Subcutaneous abdominal adipose tissue (tissue), 5 donors: Measurements from ENCODE around the gene MGMT.

Experiments
- H3K27ac ChIP-seq: one replicate; pipeline ENCODE4 v1.7.0; 2013; ENCODE audit warnings: low read depth, mild to moderate bottlenecking, inconsistent platforms, low read length, moderate library complexity
- H3K27me3 ChIP-seq, 5 donors: one replicate each; pipeline ENCODE4 v1.7.0; 2013; ENCODE audit warnings: low read length in 5 of 5, inconsistent platforms in 1 of 5; ENCODE audit not compliant: control insufficient read depth in 5 of 5, insufficient read depth in 4 of 5
- H3K36me3 ChIP-seq, 5 donors: one replicate each; pipeline ENCODE4 v1.7.0; 2013; ENCODE audit warnings: low read length in 5 of 5; ENCODE audit not compliant: control insufficient read depth in 5 of 5, insufficient read depth in 5 of 5
- H3K4me1 ChIP-seq, 5 donors: one replicate each; pipeline ENCODE4 v1.7.0; 2013; ENCODE audit warnings: low read length in 5 of 5, mild to moderate bottlenecking in 3 of 5, moderate library complexity in 1 of 5; ENCODE audit not compliant: control insufficient read depth in 5 of 5, insufficient read depth in 5 of 5
- H3K4me3 ChIP-seq, 5 donors: one replicate each; pipeline ENCODE4 v1.7.0; 2013; ENCODE audit warnings: low read length in 5 of 5, low read depth in 1 of 5
- H3K9ac ChIP-seq, 5 donors: one replicate each; pipeline ENCODE4 v1.7.0; 2013; ENCODE audit warnings: low read length in 5 of 5, mild to moderate bottlenecking in 4 of 5, moderate library complexity in 3 of 5
- H3K9me3 ChIP-seq, 5 donors: one replicate each; pipeline ENCODE4 v1.7.0; 2013; ENCODE audit warnings: low read length in 5 of 5; ENCODE audit not compliant: control insufficient read depth in 5 of 5
- donor health status: healthy.
- donor health status: healthy.
- donor health status: healthy.
- donor health status: healthy.
- donor health status: healthy.

MGMT gene

DNA sequence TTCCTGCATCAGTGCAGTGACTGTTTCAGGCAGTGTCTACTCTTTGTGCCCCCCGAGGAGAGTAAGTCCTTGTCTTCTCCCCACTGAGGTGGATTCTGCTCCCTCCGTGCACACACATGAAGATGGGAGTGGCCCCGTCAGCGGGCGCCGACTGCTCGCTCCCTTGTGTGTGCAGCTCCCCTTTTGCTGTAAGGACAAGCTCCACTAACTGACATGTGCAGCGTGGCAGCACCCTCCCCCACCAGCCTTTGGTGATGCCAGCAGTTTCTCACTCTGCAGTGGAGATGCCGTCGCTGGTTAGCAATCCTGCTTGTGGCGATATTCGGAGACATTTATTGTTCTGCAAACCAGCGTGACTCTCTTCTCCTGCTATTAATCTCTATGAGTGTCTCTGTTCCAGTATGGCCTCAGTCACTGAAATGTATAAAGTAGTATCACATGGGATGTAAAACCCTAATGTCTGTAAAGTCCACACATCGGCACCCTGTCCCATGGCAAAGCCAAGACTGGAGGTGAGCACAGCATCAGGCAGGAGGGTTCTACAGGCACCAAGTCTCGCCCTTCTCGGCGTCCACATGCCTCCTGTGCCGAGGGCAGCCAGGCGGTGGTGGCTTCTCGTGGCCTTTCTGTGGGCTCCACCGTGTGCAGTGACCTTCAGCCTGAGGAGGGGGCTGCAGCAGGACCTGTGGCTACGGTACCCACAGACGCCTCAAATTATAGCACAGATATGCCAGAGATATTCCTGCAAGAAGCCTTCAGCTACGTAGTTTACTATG, 294.3 kb downstream of the MGMT start:
- Histone ChIP-seq H3K4me3 (no peak overlapping the region), H3K27ac (no peak overlapping the region), H3K4me1 (peaks cover 0 to 9% (median 9%) of the 10 kb centered on the region in 5 donors), H3K36me3 (peaks cover 0 to 39% (median 23%) of the 10 kb centered on the region in 5 donors), H3K27me3 (no peaks in the 10 kb centered on the region), H3K9me3 (no peaks in the 10 kb centered on the region), H3K9ac (no peak overlapping the region)

DNA sequence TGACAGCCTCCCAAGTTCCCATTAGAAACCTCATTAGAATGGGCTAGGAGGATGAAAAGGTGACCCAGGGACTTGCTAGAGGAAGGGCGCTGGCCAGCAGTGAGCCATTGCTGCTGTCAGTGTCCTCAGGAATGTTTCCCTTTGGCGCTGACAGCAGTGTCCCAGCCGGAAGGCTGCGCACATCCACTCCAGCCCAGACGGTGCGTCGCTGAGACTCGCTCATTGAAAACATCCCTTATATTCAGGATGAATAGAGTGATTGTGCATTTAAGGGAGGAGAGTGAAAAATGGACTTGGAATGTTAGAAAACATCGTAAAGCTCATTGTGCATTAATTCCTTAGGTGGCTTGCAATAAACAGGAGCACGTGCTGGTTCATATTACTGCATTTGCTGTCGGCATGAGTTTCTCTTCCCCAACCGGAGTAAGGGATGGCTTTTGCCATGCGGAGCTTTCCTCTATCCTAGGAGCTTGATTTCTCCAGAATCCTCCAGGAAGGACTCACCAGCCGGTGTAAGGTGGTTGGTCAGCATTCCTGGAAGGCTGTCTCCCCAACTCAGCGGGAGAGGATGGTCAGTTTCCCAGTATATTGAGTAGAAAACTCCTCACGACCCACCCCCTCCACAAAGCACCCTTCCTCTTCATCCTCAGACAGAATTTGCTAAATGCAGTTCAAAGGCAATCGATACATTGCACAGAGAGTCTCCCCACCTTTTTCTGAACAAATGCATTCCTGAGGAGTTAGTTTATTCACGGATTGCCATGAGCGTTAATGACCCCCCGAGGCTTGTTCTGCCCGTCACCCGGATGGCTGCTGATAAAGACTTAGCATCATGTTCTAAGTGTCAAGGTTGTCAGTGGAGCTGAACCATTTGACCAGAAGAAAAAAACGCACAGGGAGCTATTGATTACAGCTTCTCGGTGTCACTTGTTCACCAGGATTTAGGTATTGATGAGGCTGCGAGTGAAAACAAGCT, 295.2 kb downstream of the MGMT start:
- Histone ChIP-seq H3K4me3 (no peak overlapping the region), H3K9me3 (no peaks in the 10 kb centered on the region), H3K36me3 (peaks cover 0 to 42% (median 27%) of the 10 kb centered on the region in 5 donors), H3K27ac (no peak overlapping the region), H3K27me3 (no peaks in the 10 kb centered on the region), H3K9ac (no peak overlapping the region), H3K4me1 (peaks cover 0 to 6% (median 4%) of the 10 kb centered on the region in 5 donors)

DNA sequence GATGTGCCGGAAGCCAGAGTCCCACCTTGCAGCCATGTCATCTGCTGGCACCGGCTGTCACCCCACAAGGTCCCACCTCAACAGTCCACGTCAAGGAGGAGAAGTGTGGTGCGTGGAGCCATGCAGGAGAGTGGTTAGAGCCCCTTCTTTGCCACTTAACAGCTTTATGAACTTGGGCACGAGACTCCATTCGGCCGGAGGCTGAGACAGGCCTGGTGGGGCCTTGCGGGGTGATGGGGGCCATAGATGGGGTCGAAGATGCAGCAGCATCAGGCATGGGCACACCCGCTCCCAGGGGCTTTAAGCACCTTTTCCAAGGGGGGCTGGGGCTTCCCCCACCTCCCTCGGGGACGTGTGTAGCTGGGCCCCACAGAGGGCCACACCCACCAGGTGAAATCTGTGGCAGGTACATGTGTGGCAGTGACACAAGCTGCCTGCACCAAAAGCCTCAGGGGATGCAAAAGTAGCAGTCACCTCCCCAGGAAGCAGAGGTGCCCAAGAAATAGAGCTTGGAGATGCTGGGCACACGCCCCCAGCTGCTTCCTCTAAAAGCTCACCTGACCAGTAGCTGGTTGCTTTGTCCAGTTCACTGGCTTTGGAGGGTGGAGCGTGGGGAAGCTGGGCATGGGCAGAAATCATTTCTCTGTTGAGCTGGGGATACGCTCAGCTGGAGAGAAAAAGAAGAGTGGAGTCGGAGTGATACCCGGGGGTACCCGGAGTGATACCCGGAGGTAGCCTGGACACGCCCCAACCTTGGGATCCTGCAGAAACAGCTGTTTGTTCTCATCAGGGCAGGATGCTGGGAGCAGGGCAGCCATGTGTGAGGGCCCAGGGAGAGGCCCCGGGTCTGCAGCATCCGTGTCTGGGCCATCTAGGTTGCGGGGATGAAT, 297.2 kb downstream of the MGMT start:
- H3K4me1 ChIP-seq, result no peaks in the 10 kb centered on the region
- H3K9ac ChIP-seq, result no peak overlapping the region
- H3K9me3 ChIP-seq, result no peaks in the 10 kb centered on the region
- no peak overlapping the region for H3K4me3 ChIP-seq
- no peak overlapping the region for H3K27ac ChIP-seq
- no peaks in the 10 kb centered on the region for H3K27me3 ChIP-seq
- peaks cover 0 to 51% (median 36%) of the 10 kb centered on the region in 5 donors for H3K36me3 ChIP-seq

DNA sequence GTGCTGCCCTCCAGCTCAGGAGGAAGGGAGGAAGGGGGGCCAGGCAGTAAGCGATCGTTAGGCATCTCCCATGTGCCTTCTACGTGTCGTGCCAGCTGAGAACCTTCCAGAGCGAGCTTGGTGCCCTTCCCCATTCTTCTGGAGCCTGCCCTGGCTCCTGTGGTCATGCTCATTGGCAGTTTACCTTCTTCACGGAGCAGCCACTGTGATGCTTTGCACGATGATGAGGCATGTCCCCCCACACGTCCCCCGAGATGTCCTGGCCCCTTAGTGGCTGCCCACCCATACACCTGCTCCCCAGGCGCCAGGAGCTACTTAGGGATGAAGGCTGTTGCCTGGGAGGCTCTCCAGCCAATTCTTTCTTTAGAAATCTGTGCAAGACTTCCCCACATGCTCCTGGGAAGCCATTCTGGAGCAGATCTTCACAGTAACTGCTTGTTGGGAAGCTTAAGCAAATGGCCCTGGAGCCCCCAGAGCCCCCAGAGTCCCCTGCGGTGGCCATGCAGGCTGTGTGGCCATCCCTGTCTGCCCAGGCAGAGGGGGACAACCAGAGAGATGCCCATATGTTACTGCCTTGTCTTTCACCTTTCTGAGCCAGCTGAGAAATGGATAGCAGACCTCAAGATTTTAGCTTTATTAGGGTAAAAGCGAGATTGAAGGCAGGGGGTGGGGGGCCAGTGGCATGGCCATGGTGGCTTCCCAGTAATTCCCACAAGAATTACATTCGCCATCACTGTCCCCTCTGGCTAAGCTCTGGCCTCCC, 298.0 kb downstream of the MGMT start:
- Histone ChIP-seq H3K9ac (no peak overlapping the region), H3K4me1 (no peaks in the 10 kb centered on the region), H3K36me3 (peaks cover 0 to 50% (median 35%) of the 10 kb centered on the region in 5 donors), H3K27me3 (no peaks in the 10 kb centered on the region), H3K4me3 (no peak overlapping the region), H3K27ac (no peak overlapping the region), H3K9me3 (no peaks in the 10 kb centered on the region)

DNA sequence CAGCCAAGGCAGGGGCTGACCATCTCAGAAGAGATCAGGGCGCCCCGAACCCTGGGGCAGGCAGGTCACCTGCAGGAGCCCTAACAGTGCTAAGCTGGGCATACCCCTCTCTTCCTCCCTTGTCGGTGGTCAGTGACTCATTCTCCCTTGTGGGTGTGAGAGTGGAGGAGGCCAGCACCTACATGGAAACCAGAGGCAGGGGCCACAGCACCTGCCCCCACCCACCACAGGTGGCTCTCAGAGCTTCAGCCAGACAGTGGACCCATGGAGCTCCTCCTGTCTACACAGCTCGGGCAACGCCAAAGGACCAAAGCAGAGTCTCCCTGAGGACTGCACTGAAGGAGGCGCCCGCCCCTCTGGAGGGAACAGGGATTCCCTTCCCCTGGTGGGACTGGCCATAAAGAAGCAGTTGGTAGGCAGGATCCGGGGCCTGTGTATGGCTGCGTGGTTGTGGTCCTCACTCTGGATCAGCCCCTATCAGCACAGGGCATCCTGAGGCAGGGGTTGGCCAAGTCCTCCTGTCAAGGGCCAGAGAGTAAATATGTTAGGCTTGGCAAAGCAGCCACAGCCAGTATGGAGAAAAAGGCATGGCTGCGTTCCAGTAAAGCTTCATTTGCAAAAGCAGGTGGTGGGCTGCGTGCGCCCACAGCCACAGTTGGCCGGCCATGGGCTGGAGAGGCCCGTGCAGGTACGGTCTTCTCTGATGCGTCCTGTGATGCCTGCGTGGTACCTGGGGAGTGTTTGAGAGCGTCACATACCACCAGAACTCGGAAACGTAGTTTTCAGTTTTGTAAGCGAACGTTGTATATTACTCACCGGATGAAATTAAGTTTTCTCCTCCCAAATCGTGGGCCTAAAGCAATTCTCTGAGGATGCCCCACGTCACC, 298.9 kb downstream of the MGMT start:
- H3K4me3 ChIP-seq, result no peak overlapping the region
- H3K27ac ChIP-seq, result no peak overlapping the region
- no peaks in the 10 kb centered on the region for H3K27me3 ChIP-seq
- no peak overlapping the region for H3K9ac ChIP-seq
- H3K9me3 ChIP-seq, result no peaks in the 10 kb centered on the region
- no peaks in the 10 kb centered on the region for H3K4me1 ChIP-seq
- peaks cover 0 to 48% (median 33%) of the 10 kb centered on the region in 5 donors for H3K36me3 ChIP-seq

DNA sequence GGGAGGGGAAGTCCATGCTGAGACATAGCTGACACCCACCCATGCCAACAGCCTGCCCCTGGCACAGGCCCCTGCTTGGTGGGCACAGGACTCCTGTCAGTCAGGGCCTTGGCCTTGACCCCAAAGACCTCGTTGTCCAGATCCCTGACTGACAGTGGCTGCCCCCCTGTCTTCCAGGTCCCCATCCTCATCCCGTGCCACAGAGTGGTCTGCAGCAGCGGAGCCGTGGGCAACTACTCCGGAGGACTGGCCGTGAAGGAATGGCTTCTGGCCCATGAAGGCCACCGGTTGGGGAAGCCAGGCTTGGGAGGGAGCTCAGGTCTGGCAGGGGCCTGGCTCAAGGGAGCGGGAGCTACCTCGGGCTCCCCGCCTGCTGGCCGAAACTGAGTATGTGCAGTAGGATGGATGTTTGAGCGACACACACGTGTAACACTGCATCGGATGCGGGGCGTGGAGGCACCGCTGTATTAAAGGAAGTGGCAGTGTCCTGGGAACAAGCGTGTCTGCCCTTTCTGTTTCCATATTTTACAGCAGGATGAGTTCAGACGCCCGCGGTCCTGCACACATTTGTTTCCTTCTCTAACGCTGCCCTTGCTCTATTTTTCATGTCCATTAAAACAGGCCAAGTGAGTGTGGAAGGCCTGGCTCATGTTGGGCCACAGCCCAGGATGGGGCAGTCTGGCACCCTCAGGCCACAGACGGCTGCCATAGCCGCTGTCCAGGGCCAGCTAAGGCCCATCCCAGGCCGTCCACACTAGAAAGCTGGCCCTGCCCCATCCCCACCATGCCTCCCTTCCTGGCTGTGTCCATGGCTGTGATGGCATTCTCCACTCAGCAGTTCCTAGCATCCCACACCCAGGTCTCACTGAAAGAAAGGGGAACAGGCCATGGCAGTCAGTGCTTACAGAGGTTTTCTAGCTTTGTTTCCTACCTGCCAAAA, 299.8 kb downstream of the MGMT start:
- no peak overlapping the region for H3K9ac ChIP-seq
- no peaks in the 10 kb centered on the region for H3K4me1 ChIP-seq
- H3K9me3 ChIP-seq, result no peaks in the 10 kb centered on the region
- H3K27ac ChIP-seq, result no peak overlapping the region
- H3K4me3 ChIP-seq, result no peak overlapping the region
- no peaks in the 10 kb centered on the region for H3K27me3 ChIP-seq
- peaks cover 0 to 39% (median 30%) of the 10 kb centered on the region in 5 donors for H3K36me3 ChIP-seq

DNA sequence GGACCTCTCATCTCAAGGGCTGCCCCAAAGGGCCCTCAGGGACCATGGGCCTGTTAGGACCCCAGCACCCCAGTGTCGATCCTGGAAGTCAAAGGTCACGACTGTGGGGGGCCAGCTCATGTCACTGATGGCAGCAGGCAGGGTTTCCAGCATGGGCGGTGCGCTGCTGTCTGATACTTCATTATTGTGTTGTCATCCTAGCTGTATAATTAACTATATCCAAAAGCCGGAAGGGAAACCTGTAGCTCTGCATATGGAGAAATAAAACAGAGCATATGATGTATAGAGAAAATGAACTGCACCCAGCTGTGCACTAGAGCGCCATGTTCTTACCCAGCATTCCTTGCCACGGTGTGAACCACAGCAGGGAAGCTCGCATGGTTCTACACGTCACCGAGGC, 300.7 kb downstream of the MGMT start:
- Histone ChIP-seq H3K9me3 (no peaks in the 10 kb centered on the region), H3K4me1 (no peaks in the 10 kb centered on the region), H3K27me3 (no peaks in the 10 kb centered on the region), H3K4me3 (no peak overlapping the region), H3K9ac (no peak overlapping the region), H3K36me3 (peaks cover 0 to 37% (median 31%) of the 10 kb centered on the region in 5 donors), H3K27ac (no peak overlapping the region)
